HepG2 (cell line): ENCODE data around the gene TUBA4B. TPM values are rescaled to one million over a fixed set of nuclear protein-coding genes. Genes with fewer than 3 reads are reported as not detected.
A peak's percentile ranks its signal among the peaks of the same experiment; 100 is the strongest.

Experiments used
- ATAD3A ChIP-seq: sonication (generic); formaldehyde crosslinking; IDR thresholded peaks from 2 replicates; pipeline ENCODE4 v1.4.0; 2020; ENCODE audit warnings: missing genetic modification reagents
- BCL3 ChIP-seq: sonication (generic); formaldehyde crosslinking; IDR thresholded peaks from 2 replicates; pipeline ENCODE4 v1.5.1; 2020; ENCODE audit warnings: mild to moderate bottlenecking, missing genetic modification reagents, moderate library complexity
- CBX1 ChIP-seq: IDR thresholded peaks from one replicate; pipeline ENCODE4 v1.6.1; 2016; ENCODE audit warnings: antibody characterized with exemption, low read depth
- HNF4A ChIP-seq: sonication (generic); formaldehyde crosslinking; IDR thresholded peaks from 2 replicates; pipeline ENCODE4 v1.4.0; 2020; ENCODE audit warnings: missing genetic modification reagents
- HOXA9 ChIP-seq: sonication (generic); formaldehyde crosslinking; IDR thresholded peaks from 2 replicates; pipeline ENCODE4 v1.8.1; 2022; ENCODE audit warnings: missing genetic modification reagents, mild to moderate bottlenecking, moderate library complexity, borderline replicate concordance
- JUN ChIP-seq: sonication (generic); formaldehyde crosslinking; IDR thresholded peaks from 2 replicates; pipeline ENCODE4 v1.4.0; 2020; ENCODE audit warnings: mild to moderate bottlenecking, missing genetic modification reagents
- KLF11 ChIP-seq: IDR thresholded peaks from 2 replicates; pipeline ENCODE4 v1.6.1; 2016; ENCODE audit warnings: missing compliant biosample characterization
- MAFK ChIP-seq, 2 experiments: IDR thresholded peaks in 1 of 2; conservative IDR thresholded peaks in 1 of 2; 2 replicates each; pipeline ENCODE4 v1.6.1; 2011; ENCODE audit warnings: improper control_type of control experiment in 2 of 2, low read length in 2 of 2
- MATR3 ChIP-seq: sonication (generic); formaldehyde crosslinking; IDR thresholded peaks from 2 replicates; pipeline ENCODE4 v1.4.0; 2020; ENCODE audit warnings: missing genetic modification reagents
- NR2F1 ChIP-seq, 2 experiments: fragments of 450-650 bp in 1 of 2; formaldehyde crosslinking in 1 of 2; IDR thresholded peaks; 2 replicates each; pipeline versions ENCODE4 v1.5.0 to v1.6.1; 2016 to 2020; ENCODE audit warnings: mild to moderate bottlenecking in 1 of 2, missing compliant biosample characterization in 1 of 2, missing genetic modification reagents in 1 of 2, moderate library complexity in 1 of 2
- RFXANK ChIP-seq: IDR thresholded peaks from 2 replicates; pipeline ENCODE4 v1.6.1; 2016
- SETDB1 ChIP-seq: sonication (generic); formaldehyde crosslinking; IDR thresholded peaks from 2 replicates; pipeline ENCODE4 v1.5.1; 2020; ENCODE audit warnings: missing genetic modification reagents, mild to moderate bottlenecking, borderline replicate concordance
- SP140L ChIP-seq: sonication (generic); formaldehyde crosslinking; IDR thresholded peaks from 2 replicates; pipeline ENCODE4 v1.4.0; 2020; ENCODE audit warnings: missing genetic modification reagents, borderline replicate concordance
- TAF15 ChIP-seq: fragments of 200-400 bp; formaldehyde crosslinking; IDR thresholded peaks from one replicate; pipeline ENCODE4 v1.6.1; 2018; ENCODE audit warnings: mild to moderate bottlenecking, low read depth, low read length; ENCODE audit not compliant: poor library complexity, severe bottlenecking
- TIGD3 ChIP-seq: sonication (generic); formaldehyde crosslinking; IDR thresholded peaks from 2 replicates; pipeline ENCODE4 v1.5.1; 2020; ENCODE audit warnings: mild to moderate bottlenecking, missing genetic modification reagents, borderline replicate concordance
- TRAFD1 ChIP-seq: sonication (generic); formaldehyde crosslinking; IDR thresholded peaks from 2 replicates; pipeline ENCODE4 v1.5.1; 2020; ENCODE audit warnings: missing genetic modification reagents, mild to moderate bottlenecking, borderline replicate concordance
- TSC22D2 ChIP-seq: sonication (generic); formaldehyde crosslinking; IDR thresholded peaks from 2 replicates; pipeline ENCODE4 v1.5.1; 2020; ENCODE audit warnings: missing genetic modification reagents, mild to moderate bottlenecking, borderline replicate concordance
- ZFP1 ChIP-seq: IDR thresholded peaks from 2 replicates; pipeline ENCODE4 v1.6.1; 2016
- ZNF264 ChIP-seq: sonication (generic); formaldehyde crosslinking; IDR thresholded peaks from 2 replicates; pipeline ENCODE4 v1.4.0; 2020; ENCODE audit warnings: missing genetic modification reagents
- ZNF383 ChIP-seq: sonication (generic); formaldehyde crosslinking; IDR thresholded peaks from 2 replicates; pipeline ENCODE4 v1.4.0; 2020; ENCODE audit warnings: missing genetic modification reagents, mild to moderate bottlenecking, borderline replicate concordance
- ZNF441 ChIP-seq: sonication (generic); formaldehyde crosslinking; IDR thresholded peaks from 2 replicates; pipeline ENCODE4 v1.7.0; 2021; ENCODE audit warnings: missing genetic modification reagents, borderline replicate concordance
- ZNF460 ChIP-seq: sonication (generic); formaldehyde crosslinking; IDR thresholded peaks from 2 replicates; pipeline ENCODE4 v1.5.1; 2020; ENCODE audit warnings: missing genetic modification reagents, mild to moderate bottlenecking, borderline replicate concordance
- ZNF546 ChIP-seq: sonication (generic); formaldehyde crosslinking; conservative IDR thresholded peaks from 2 replicates; pipeline ENCODE4 v1.8.1; 2023; ENCODE audit warnings: mild to moderate bottlenecking, missing genetic modification reagents
- ZNF557 ChIP-seq: sonication (generic); formaldehyde crosslinking; IDR thresholded peaks from 2 replicates; pipeline ENCODE4 v1.4.0; 2020; ENCODE audit warnings: missing genetic modification reagents
- ZNF709 ChIP-seq: sonication (generic); formaldehyde crosslinking; IDR thresholded peaks from 2 replicates; pipeline ENCODE4 v1.5.0; 2020; ENCODE audit warnings: mild to moderate bottlenecking, missing genetic modification reagents
- polyA plus RNA-seq, 8 experiments: library from polyadenylated mRNA; depleted of rRNA in 3 of 8; stranded (reverse) in 7 of 8; unstranded in 1 of 8; fragments of >200 nt; fragmentation: Illumina TruSeq in 4 of 8; extraction: Trizol in 4 of 8; gene quantifications; 2 replicates each; pipeline versions ENCODE4 v1.2.1 to v1.2.3, GENCODE V29; 2011 to 2016; ENCODE audit warnings: low read depth in 4 of 8, missing spikeins in 1 of 8, mixed read lengths in 1 of 8; ENCODE audit not compliant: insufficient read depth in 1 of 8
- total RNA-seq, 5 experiments: library from RNA; depleted of rRNA; stranded (reverse); fragments of >200 nt; fragmentation: Illumina TruSeq; extraction: Trizol; gene quantifications; 2 replicates each; pipeline ENCODE4 v1.2.3, GENCODE V29; 2016; ENCODE audit warnings: low read depth in 1 of 5
- TF ChIP-seq, protein P1 (sequence below): sonication (generic); formaldehyde crosslinking; IDR thresholded peaks from 2 replicates; pipeline ENCODE4 v1.5.1; 2020; ENCODE audit warnings: missing genetic modification reagents, mild to moderate bottlenecking, borderline replicate concordance

The TUBA4B gene
- total and polyA plus RNA-seq, 2 of the 13 experiments (the other 11 are each of a cell fraction or from before 2014, with no cell fraction given): 0.18 to 0.22 TPM

DNA sequence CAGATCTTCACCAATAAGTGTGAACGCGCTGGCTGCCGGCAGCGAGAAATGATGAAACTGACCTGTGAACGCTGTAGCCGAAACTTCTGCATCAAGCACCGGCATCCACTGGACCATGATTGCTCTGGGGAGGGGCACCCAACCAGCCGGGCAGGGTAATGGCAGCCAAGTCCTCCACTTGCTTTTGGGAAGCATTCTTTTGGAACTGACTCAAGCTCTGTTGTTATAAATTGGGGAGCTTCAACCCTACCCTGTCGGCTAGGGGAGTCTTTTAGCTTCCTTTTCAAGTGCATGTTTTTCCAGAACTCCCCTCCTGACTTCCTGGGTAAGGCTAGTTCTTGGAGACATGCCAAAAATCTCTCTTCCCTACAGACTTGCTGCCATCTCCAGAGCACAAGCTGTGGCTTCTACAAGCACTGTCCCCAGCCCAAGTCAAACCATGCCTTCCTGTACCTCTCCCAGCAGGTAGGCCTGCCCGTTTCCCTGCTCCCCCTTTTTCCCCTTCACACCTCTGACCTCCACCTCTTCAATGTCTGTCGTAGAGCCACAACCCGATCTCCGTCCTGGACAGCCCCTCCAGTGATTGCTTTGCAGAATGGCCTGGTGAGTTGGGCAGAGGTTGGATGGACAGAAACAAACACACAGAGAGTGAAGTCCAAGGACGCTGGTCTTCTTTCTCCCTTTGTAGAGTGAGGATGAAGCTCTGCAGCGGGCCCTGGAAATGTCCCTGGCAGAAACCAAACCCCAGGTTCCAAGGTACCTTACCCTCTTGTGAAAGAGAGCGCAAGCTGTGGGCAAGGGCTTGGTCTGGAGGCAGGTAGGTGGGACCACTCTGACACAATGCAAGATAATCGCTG is 44.9 kb upstream of the TUBA4B start (continued):
- TF ChIP-seq MAFK (conservative IDR thresholded peaks at IDR 0.05 in 1 of 2, IDR thresholded peaks at IDR 0.05 in 1 of 2; ENCODE audit: low read length in 2 of 2): no peak
- no peak for TF ChIP-seq SP140L (CRISPR knock-in tag)
- peak; percentile 9 for TF ChIP-seq CBX1
- TF ChIP-seq TRAFD1 (CRISPR knock-in tag): no peak
- TF ChIP-seq ZNF441 (CRISPR knock-in tag): no peak
- TF ChIP-seq ZNF383 (CRISPR knock-in tag): peak; percentile 80; the same call in 1 of the 2 replicates
- no peak for TF ChIP-seq TAF15
- TF ChIP-seq ZNF264: peak; percentile 72
- TF ChIP-seq ZNF709: no peak
- 0 out of 2 replicates have a peak, but pooled peaks have one; percentile 6 for TF ChIP-seq ZNF546 (CRISPR knock-in tag)
- peak; percentile 53 to 72; a peak in 3 of 4 replicates for TF ChIP-seq NR2F1 (CRISPR knock-in tag; IDR thresholded peaks at IDR 0.05)
- TF ChIP-seq KLF11 (CRISPR knock-in tag): peak; percentile 31; the same call in 1 of the 2 replicates
- 0 out of 2 replicates have a peak, but pooled peaks have one; percentile 60 for TF ChIP-seq JUN (CRISPR knock-in tag)
- peak; percentile 98 for TF ChIP-seq HNF4A (CRISPR knock-in tag)
- peak; percentile 37 for TF ChIP-seq BCL3 (CRISPR knock-in tag)
- no peak for TF ChIP-seq ZNF557 (CRISPR knock-in tag)
- no peak for TF ChIP-seq RFXANK
- no peak; the same call in 1 of the 2 replicates for TF ChIP-seq ZNF460 (CRISPR knock-in tag)
- no peak for TF ChIP-seq ATAD3A (CRISPR knock-in tag)
- TF ChIP-seq TIGD3: no peak
- no peak for TF ChIP-seq MATR3
- no peak for TF ChIP-seq SETDB1 (CRISPR knock-in tag)
- no peak for TF ChIP-seq HOXA9 (CRISPR knock-in tag)
- TF ChIP-seq TSC22D2 (CRISPR knock-in tag): no peak
- TF ChIP-seq ZFP1: peak; percentile 83; the same call in 1 of the 2 replicates
- TF ChIP-seq, protein P1, sequence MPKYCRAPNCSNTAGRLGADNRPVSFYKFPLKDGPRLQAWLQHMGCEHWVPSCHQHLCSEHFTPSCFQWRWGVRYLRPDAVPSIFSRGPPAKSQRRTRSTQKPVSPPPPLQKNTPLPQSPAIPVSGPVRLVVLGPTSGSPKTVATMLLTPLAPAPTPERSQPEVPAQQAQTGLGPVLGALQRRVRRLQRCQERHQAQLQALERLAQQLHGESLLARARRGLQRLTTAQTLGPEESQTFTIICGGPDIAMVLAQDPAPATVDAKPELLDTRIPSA (CRISPR knock-in tag): no peak
